ENCODE data around the gene GBGT1.
A peak's percentile ranks its signal among the peaks of the same experiment; 100 is the strongest.

The GBGT1 gene

DNA sequence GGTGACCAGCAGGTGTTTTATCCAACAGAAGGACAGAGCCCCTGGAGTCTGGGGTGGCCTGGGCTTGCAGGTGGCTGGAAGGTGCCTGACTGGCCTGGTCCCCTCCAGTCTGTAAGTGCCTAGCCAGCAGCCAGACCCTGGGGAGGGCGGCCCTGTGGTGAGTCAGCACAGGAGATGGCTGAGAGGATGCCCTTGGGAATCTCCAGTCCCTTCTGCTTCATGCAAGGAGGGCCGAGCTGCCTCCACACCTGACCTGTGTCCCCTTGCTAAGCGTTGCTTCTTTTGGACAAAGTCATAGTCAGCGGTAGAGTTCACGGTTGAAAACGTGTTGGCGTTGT lies 25.1 kb upstream of the GBGT1 start:
- H3K4me3 ChIP-seq (ENCODE audit: low read depth, low read length) = no peak overlapping the region
- no peak for DNase-seq (ENCODE audit: low read depth)
- TF ChIP-seq, protein P1, sequence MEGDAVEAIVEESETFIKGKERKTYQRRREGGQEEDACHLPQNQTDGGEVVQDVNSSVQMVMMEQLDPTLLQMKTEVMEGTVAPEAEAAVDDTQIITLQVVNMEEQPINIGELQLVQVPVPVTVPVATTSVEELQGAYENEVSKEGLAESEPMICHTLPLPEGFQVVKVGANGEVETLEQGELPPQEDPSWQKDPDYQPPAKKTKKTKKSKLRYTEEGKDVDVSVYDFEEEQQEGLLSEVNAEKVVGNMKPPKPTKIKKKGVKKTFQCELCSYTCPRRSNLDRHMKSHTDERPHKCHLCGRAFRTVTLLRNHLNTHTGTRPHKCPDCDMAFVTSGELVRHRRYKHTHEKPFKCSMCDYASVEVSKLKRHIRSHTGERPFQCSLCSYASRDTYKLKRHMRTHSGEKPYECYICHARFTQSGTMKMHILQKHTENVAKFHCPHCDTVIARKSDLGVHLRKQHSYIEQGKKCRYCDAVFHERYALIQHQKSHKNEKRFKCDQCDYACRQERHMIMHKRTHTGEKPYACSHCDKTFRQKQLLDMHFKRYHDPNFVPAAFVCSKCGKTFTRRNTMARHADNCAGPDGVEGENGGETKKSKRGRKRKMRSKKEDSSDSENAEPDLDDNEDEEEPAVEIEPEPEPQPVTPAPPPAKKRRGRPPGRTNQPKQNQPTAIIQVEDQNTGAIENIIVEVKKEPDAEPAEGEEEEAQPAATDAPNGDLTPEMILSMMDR (conservative IDR thresholded peaks at IDR 0.05; ENCODE audit: low read depth, low read length) = no peak

DNA sequence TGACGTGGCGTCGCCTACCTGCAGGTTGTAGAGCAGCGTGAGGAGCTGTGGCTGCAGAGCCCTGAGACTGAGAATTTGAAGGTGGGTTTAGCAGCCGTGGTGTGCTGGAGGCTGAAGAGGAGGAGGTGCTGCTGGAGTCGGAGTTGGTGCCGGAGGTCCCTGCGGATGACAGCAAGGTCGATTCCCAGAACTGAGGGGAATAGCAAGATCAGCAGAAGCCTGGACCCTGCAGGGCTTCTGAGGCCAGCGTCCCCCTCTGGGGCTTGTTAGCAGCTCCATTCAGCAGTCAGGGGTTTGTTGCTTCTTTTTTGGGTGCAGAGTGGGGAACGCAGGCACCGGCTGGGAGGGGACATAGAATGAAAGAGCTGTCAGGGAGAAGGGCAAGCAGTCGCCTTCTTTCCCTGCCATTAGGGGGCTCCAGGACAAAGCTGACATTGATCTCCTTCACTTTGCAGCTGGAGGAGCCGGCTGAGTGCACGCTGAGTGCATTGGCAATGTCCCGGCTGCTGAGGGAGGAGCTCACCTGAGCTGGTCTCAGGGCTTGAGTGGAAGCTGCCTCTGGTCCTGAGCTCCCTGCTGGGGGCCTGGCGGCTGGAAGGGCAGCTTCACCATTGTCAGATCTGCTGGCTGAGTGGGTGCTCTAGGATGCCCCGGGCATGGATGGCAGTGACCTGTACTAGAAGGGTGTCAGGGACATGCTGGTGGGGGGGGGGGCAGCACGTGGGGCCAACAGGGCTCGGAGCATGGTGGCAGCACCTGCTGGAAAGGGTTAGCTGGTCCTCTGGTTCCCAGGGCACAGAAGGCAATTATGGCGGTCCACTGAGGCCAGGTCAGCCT lies 24.5 kb upstream of the GBGT1 start:
- TF ChIP-seq, protein P1 (conservative IDR thresholded peaks at IDR 0.05; ENCODE audit: low read depth, low read length) = peak; percentile 37
- H3K4me3 ChIP-seq (ENCODE audit: low read depth, low read length) = no peak overlapping the region
- peak; percentile 13 for DNase-seq (ENCODE audit: low read depth)

DNA sequence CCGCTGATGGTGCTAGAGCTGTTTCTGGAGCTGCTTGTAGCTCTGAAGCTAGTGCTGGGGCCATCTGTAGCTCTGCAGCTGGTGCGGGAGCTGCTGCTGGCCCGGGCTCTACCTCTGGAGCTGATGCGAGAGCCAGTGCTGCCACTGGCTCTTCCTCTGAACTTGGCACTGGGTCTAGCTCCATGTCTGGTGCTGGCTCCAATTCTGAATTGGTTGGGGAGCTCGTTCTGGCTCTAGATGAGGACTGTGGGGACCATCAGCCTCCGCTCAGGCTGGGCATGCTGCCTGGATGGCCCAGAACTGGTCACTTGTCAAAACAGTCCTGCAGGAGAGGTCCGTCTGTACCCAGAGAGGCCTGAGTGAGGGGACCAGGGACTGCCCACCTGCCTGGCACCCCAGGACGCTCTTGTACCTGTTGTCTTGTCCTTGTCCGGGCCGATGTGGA lies 23.9 kb upstream of the GBGT1 start:
- H3K4me3 ChIP-seq (ENCODE audit: low read depth, low read length) = no peak overlapping the region
- DNase-seq (ENCODE audit: low read depth) = no peak
- TF ChIP-seq, protein P1 (conservative IDR thresholded peaks at IDR 0.05; ENCODE audit: low read depth, low read length) = no peak

DNA sequence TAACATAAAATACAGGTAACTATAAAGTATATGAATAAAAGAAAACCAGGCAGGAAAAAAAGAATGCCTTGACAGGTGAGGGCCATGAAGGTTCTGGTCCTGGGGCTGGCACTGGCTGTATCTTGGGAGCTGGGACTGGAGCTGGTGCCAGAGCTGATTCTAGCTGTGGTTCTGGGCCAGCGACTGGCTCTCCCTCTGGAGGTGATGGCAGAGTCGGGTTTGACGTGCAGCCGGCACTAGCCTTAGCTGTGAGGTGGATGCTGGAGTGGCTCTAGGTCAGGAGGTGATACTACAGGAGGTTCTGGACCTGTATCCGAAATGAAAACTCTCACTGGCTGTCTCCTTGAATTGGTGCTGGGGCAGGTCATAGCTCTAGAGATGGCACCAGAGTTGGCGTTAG lies 23.0 kb upstream of the GBGT1 start:
- TF ChIP-seq, protein P1 (conservative IDR thresholded peaks at IDR 0.05; ENCODE audit: low read depth, low read length) = no peak
- no peak for DNase-seq (ENCODE audit: low read depth)
- H3K4me3 ChIP-seq (ENCODE audit: low read depth, low read length) = no peak overlapping the region

DNA sequence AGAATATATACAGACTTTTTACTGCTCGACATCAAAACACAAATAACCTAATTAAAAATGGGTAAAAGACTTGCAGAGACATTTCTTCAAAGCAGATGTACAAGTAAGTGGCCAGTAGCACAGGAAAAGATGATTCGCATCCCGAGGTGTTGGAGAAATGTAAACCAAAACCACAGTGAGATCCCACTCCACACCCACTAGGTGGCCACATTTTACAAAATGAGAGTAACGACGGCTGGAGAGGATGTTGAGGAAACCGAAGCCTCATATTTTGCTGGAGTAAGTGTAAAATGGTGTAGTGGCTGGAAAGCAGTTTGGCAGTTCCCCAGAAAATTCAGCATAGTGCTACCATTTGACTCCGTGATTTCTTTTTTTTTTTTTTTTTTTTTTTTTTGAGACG lies 21.3 kb upstream of the GBGT1 start:
- TF ChIP-seq, protein P1 (conservative IDR thresholded peaks at IDR 0.05; ENCODE audit: low read depth, low read length) = peak; percentile 83
- peak; percentile 90 for DNase-seq (ENCODE audit: low read depth)
- no peak overlapping the region for H3K4me3 ChIP-seq (ENCODE audit: low read depth, low read length)

DNA sequence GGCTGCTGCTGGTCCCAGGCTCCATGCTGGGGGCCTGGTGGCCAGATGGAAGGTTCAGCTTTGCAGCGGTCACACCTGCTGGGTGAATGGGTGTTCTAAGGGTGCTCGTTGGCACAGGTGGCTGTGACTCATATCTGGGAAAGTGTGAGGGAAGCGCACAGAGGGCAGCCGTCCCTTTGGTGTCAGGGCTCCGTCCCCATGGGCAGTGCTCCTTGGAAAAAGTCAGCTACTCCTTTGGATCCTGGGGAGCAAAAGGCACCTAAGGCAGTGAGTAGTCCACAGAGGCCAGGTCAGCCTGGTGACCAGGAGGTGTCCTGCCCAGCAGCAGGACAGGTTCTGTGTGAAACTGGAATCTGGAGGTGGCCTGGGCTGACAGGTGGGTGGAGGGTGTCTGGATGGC lies 18.4 kb upstream of the GBGT1 start:
- TF ChIP-seq, protein P1 (conservative IDR thresholded peaks at IDR 0.05; ENCODE audit: low read depth, low read length) = no peak
- DNase-seq (ENCODE audit: low read depth) = no peak
- no peak overlapping the region for H3K4me3 ChIP-seq (ENCODE audit: low read depth, low read length)

DNA sequence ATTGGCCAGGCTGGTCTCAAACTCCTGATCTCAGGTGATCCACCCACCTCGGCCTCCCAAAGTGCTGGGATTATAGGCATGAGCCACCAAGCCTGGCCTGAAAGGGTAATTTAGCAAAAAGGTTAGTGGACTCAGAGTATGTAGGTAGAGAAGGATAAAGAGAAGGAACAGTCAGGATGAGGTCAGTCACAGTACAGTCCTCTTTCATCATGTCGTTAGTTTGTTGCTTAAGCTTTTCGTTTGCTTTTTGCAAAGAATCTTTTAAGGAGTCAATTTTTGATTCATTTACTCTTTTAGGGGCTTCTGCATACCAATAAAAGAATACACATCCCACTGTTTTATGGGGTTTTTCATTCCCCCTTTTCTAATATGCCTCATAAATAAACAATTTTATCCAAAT lies 17.8 kb upstream of the GBGT1 start:
- TF ChIP-seq, protein P1 (conservative IDR thresholded peaks at IDR 0.05; ENCODE audit: low read depth, low read length) = no peak
- H3K4me3 ChIP-seq (ENCODE audit: low read depth, low read length) = no peak overlapping the region
- no peak for DNase-seq (ENCODE audit: low read depth)

Data from choroid plexus epithelial cell (primary cell).